GM12865 (cell line): ENCODE results near the gene RSBN1L.

Experiments
- DNase-seq: peaks from one replicate; pipeline ENCODE4 v3.0.0; 2010; ENCODE audit warnings: low read depth
- H3K4me3 ChIP-seq: 2 replicates; pipeline ENCODE4 v1.5.1; 2011; ENCODE audit warnings: mild to moderate bottlenecking, low read depth, low read length, control low read depth
- CTCF ChIP-seq: IDR thresholded peaks from 2 replicates; pipeline ENCODE4 v1.5.1; 2011; ENCODE audit warnings: low read length, control low read depth, low read depth, inconsistent platforms; ENCODE audit not compliant: insufficient read depth; ENCODE audit errors: missing control alignments

The RSBN1L gene

GRCh38 chr7:77665161-77665560, 31.1 kb upstream of the RSBN1L start:
- H3K4me3 ChIP-seq: no peak overlapping the region
- TF ChIP-seq CTCF: no peak
- no peak for DNase-seq

DNA sequence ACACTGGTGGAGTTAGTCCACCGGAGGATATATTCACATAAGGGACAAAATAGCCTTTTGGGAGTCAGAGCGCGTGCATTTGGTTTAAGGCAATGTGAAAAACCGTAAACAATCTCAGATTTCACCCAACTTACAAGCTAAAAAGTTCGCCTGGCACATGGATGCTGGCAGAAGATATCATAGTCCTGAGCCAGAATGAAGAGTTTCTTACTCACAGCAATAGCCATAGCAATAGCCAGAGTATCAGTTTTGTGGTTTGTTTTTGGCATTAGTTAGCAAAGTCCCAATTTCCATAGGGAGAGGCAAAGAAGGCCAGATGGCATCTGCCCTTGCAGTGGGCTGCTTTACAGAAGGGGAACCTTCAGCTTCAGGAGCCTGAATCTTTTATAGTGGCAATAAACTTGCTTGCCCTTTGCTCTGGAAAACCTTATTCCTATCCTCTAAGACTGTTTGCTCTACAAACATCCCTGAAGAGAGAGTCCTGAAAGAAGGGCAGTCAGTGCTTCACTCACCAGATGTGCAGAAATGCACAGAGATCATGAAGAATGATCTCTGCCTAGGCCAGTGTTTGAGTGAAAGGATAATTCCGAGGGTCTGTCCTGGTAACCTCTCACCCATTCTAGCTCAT, 28.7 kb upstream of the RSBN1L start:
- no peak overlapping the region for H3K4me3 ChIP-seq
- no peak for TF ChIP-seq CTCF

GRCh38 chr7:77674878-77675277, 21.4 kb upstream of the RSBN1L start:
- H3K4me3 ChIP-seq: no peak overlapping the region
- DNase-seq: peak; percentile 42
- no peak for TF ChIP-seq CTCF

More for the DNA sequence above, 28.7 kb upstream of the RSBN1L start:
- DNase-seq: no peak

DNA sequence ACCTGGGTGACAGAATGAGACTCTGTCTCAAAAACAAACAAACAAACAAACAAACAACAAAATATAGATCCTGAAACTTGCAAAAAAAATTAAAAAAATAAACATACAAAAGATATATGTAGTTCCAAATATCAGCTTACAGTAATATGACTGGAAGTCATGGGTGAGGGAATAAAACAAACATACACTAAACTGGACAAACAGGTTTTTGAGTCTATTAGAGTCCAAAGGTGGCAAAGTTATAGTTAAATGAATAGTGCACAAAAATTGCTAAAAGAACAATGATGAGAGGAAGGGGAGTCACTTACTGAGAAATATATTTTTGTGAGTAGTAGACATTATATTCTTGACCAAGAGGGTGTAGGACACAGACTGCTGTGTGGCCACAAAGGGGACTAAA, 16.7 kb upstream of the RSBN1L start:
- no peak for DNase-seq
- no peak for TF ChIP-seq CTCF
- H3K4me3 ChIP-seq: no peak overlapping the region

DNA sequence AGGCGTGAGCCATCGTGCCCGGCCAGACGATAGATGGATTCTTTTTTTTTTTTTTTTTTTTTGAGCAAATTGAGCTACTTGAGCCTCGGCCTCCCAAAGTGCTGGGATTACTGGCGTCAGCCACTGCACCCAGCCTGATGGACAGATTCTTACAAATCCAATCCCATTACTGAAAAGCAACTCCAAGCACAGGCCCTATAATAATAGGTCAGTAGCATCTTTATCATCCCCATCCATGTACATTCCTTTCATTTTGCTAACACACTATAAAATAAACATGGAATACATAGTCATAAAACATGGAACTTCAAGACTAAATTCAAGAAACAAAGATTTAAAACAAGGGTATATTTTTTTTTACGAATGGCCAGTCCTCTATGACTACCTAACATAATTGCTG, 16.0 kb upstream of the RSBN1L start:
- H3K4me3 ChIP-seq: no peak overlapping the region
- no peak for TF ChIP-seq CTCF
- no peak for DNase-seq

GRCh38 chr7:77684030-77684429, 12.2 kb upstream of the RSBN1L start:
- TF ChIP-seq CTCF: no peak
- no peak for DNase-seq
- no peak overlapping the region for H3K4me3 ChIP-seq

GRCh38 chr7:77685233-77685632, 11.0 kb upstream of the RSBN1L start:
- TF ChIP-seq CTCF: no peak
- DNase-seq: no peak
- H3K4me3 ChIP-seq: no peak overlapping the region
